Loucy (cell line): ENCODE results near the gene TMTC4.

Experiments used
- EZH2phosphoT487 ChIP-seq: fragments of 200-600 bp; IDR thresholded peaks from 2 replicates; pipeline ENCODE4 v1.6.1; 2018; ENCODE audit warnings: antibody characterized with exemption, mild to moderate bottlenecking, moderate library complexity, borderline replicate concordance
- TF ChIP-seq, protein P1 (sequence below): fragments of 200-600 bp; sonication (generic); conservative IDR thresholded peaks from 2 replicates; pipeline ENCODE4 v1.5.1; 2014; ENCODE audit warnings: mild to moderate bottlenecking, antibody characterized with exemption, low read length

DNA sequence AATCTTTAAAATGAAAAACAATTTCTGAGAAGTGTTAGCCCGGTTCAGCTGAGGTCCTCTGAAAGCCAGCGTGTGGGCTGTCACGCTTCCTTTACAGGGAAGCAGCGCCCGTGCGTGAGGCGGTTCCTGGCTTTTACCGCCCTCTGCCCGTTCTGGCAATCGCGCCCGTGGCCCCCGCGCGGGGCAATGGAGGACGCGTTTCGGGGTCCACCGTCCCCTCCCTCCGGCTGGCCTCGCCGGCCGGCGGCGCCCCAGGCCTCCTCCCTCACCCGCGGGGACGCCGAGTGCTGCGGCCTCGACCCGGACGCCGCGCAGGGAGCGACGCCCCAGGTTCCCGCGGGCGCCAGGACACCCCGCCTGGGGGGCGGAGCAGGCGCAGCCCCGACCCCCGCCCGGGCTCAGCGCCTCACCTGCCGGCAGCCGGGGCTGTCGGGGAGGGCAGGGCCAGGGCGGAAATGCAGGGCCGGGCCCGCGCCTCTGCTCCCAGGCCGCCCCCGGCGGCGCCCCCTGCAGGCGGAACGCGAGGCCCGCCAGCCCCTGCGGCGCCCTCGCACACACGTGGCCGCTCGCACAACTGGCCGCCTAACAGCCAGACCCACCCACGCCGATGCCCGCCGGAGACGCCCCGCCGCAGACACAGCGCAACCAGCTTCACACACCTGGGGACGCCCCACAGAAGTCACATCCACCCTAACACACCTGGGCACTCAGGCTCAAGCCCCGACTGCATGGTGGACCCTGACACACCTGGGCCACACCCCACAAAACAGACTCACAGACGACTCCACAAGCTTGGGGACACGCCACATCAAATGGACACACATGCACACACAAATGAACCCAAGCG, 86.0 kb downstream of the TMTC4 start, which contains the start of gene GGACT:
- TF ChIP-seq, protein P1, sequence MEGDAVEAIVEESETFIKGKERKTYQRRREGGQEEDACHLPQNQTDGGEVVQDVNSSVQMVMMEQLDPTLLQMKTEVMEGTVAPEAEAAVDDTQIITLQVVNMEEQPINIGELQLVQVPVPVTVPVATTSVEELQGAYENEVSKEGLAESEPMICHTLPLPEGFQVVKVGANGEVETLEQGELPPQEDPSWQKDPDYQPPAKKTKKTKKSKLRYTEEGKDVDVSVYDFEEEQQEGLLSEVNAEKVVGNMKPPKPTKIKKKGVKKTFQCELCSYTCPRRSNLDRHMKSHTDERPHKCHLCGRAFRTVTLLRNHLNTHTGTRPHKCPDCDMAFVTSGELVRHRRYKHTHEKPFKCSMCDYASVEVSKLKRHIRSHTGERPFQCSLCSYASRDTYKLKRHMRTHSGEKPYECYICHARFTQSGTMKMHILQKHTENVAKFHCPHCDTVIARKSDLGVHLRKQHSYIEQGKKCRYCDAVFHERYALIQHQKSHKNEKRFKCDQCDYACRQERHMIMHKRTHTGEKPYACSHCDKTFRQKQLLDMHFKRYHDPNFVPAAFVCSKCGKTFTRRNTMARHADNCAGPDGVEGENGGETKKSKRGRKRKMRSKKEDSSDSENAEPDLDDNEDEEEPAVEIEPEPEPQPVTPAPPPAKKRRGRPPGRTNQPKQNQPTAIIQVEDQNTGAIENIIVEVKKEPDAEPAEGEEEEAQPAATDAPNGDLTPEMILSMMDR, result peak; percentile 65
- TF ChIP-seq EZH2phosphoT487, result no peak
